ENCODE data around the gene FITM2.
"Not testable (repeated sequence)": the region's sequence is repeated elsewhere in the genome, so short reads cannot be mapped to it uniquely, and the experiment has no call there.

FITM2 gene

GRCh38 chr20:44334709-44335108 is 23.7 kb upstream of the FITM2 start:
- DNase-seq = no peak
- Histone ChIP-seq H3K9me3 (ENCODE audit: control insufficient read depth, low read length) (no peaks in the 10 kb centered on the region), H3K4me1 (ENCODE audit: control insufficient read depth, insufficient read depth, low read length, poor library complexity, severe bottlenecking) (no peaks in the 10 kb centered on the region), H3K4me3 (ENCODE audit: insufficient read depth, low read depth, low read length, poor library complexity, severe bottlenecking) (no peak overlapping the region), H3K36me3 (ENCODE audit: control insufficient read depth, insufficient read depth, low read length) (no peaks in the 10 kb centered on the region), H3K27me3 (replicated peaks; ENCODE audit: control insufficient read depth, insufficient read depth, low read length, poor library complexity, severe bottlenecking) (no peaks in the 10 kb centered on the region), H3K27ac (ENCODE audit: insufficient read depth, low read length, poor library complexity, severe bottlenecking) (no peak overlapping the region)

GRCh38 chr20:44334306-44334705 is 23.3 kb upstream of the FITM2 start:
- Histone ChIP-seq H3K27me3 (replicated peaks; ENCODE audit: control insufficient read depth, insufficient read depth, low read length, poor library complexity, severe bottlenecking) (no peaks in the 10 kb centered on the region), H3K9me3 (ENCODE audit: control insufficient read depth, low read length) (no peaks in the 10 kb centered on the region), H3K4me3 (ENCODE audit: insufficient read depth, low read depth, low read length, poor library complexity, severe bottlenecking) (no peak overlapping the region), H3K36me3 (ENCODE audit: control insufficient read depth, insufficient read depth, low read length) (no peaks in the 10 kb centered on the region), H3K4me1 (ENCODE audit: control insufficient read depth, insufficient read depth, low read length, poor library complexity, severe bottlenecking) (no peaks in the 10 kb centered on the region), H3K27ac (ENCODE audit: insufficient read depth, low read length, poor library complexity, severe bottlenecking) (no peak overlapping the region)
- DNase-seq = no peak

- Histone ChIP-seq H3K27ac (ENCODE audit: insufficient read depth, low read length, poor library complexity, severe bottlenecking) (no peak overlapping the region), H3K4me1 (ENCODE audit: control insufficient read depth, insufficient read depth, low read length, poor library complexity, severe bottlenecking) (peaks cover 3% of the 10 kb centered on the region), H3K9me3 (ENCODE audit: control insufficient read depth, low read length) (no peaks in the 10 kb centered on the region), H3K27me3 (replicated peaks; ENCODE audit: control insufficient read depth, insufficient read depth, low read length, poor library complexity, severe bottlenecking) (peaks cover 6% of the 10 kb centered on the region), H3K36me3 (ENCODE audit: control insufficient read depth, insufficient read depth, low read length) (no peaks in the 10 kb centered on the region), H3K4me3 (ENCODE audit: insufficient read depth, low read depth, low read length, poor library complexity, severe bottlenecking) (no peak overlapping the region)
- no peak for DNase-seq
Observed at GRCh38 chr20:44331201-44331600, 20.2 kb upstream of the FITM2 start.

GRCh38 chr20:44328428-44328827 is 17.4 kb upstream of the FITM2 start:
- Histone ChIP-seq H3K36me3 (ENCODE audit: control insufficient read depth, insufficient read depth, low read length) (no peaks in the 10 kb centered on the region), H3K27me3 (replicated peaks; ENCODE audit: control insufficient read depth, insufficient read depth, low read length, poor library complexity, severe bottlenecking) (peaks cover 6% of the 10 kb centered on the region), H3K4me1 (ENCODE audit: control insufficient read depth, insufficient read depth, low read length, poor library complexity, severe bottlenecking) (peaks cover 3% of the 10 kb centered on the region), H3K27ac (ENCODE audit: insufficient read depth, low read length, poor library complexity, severe bottlenecking) (no peak overlapping the region), H3K9me3 (ENCODE audit: control insufficient read depth, low read length) (no peaks in the 10 kb centered on the region), H3K4me3 (ENCODE audit: insufficient read depth, low read depth, low read length, poor library complexity, severe bottlenecking) (no peak overlapping the region)
- DNase-seq = no peak

- H3K36me3 ChIP-seq (ENCODE audit: control insufficient read depth, insufficient read depth, low read length); H3K27me3 ChIP-seq (replicated peaks; ENCODE audit: control insufficient read depth, insufficient read depth, low read length, poor library complexity, severe bottlenecking); H3K9me3 ChIP-seq (ENCODE audit: control insufficient read depth, low read length); DNase-seq; H3K4me3 ChIP-seq (ENCODE audit: insufficient read depth, low read depth, low read length, poor library complexity, severe bottlenecking); H3K27ac ChIP-seq (ENCODE audit: insufficient read depth, low read length, poor library complexity, severe bottlenecking); H3K4me1 ChIP-seq (ENCODE audit: control insufficient read depth, insufficient read depth, low read length, poor library complexity, severe bottlenecking): not testable (repeated sequence)
Observed at GRCh38 chr20:44327748-44328147, 16.7 kb upstream of the FITM2 start.

- H3K4me1 ChIP-seq (ENCODE audit: control insufficient read depth, insufficient read depth, low read length, poor library complexity, severe bottlenecking) = peaks cover 3% of the 10 kb centered on the region
- no peak overlapping the region for H3K27ac ChIP-seq (ENCODE audit: insufficient read depth, low read length, poor library complexity, severe bottlenecking)
- H3K36me3 ChIP-seq (ENCODE audit: control insufficient read depth, insufficient read depth, low read length) = no peaks in the 10 kb centered on the region
- no peaks in the 10 kb centered on the region for H3K9me3 ChIP-seq (ENCODE audit: control insufficient read depth, low read length)
- peak overlapping the region; percentile 22 for H3K4me3 ChIP-seq (ENCODE audit: insufficient read depth, low read depth, low read length, poor library complexity, severe bottlenecking)
- peaks cover 6% of the 10 kb centered on the region for H3K27me3 ChIP-seq (replicated peaks; ENCODE audit: control insufficient read depth, insufficient read depth, low read length, poor library complexity, severe bottlenecking)
- no peak for DNase-seq
Observed at GRCh38 chr20:44326391-44327159, 15.6 kb upstream of the FITM2 start.

GRCh38 chr20:44324343-44324742 is 13.3 kb upstream of the FITM2 start:
- Histone ChIP-seq H3K4me1 (ENCODE audit: control insufficient read depth, insufficient read depth, low read length, poor library complexity, severe bottlenecking) (peaks cover 3% of the 10 kb centered on the region), H3K36me3 (ENCODE audit: control insufficient read depth, insufficient read depth, low read length) (no peaks in the 10 kb centered on the region), H3K4me3 (ENCODE audit: insufficient read depth, low read depth, low read length, poor library complexity, severe bottlenecking) (no peak overlapping the region), H3K27ac (ENCODE audit: insufficient read depth, low read length, poor library complexity, severe bottlenecking) (no peak overlapping the region), H3K9me3 (ENCODE audit: control insufficient read depth, low read length) (no peaks in the 10 kb centered on the region), H3K27me3 (replicated peaks; ENCODE audit: control insufficient read depth, insufficient read depth, low read length, poor library complexity, severe bottlenecking) (peaks cover 6% of the 10 kb centered on the region)
- DNase-seq = no peak

GRCh38 chr20:44319839-44320422 is 8.9 kb upstream of the FITM2 start:
- Histone ChIP-seq H3K27me3 (replicated peaks; ENCODE audit: control insufficient read depth, insufficient read depth, low read length, poor library complexity, severe bottlenecking) (no peaks in the 10 kb centered on the region), H3K36me3 (ENCODE audit: control insufficient read depth, insufficient read depth, low read length) (no peaks in the 10 kb centered on the region)
- DNase-seq = no peak

GRCh38 chr20:44314870-44315269 is 3.9 kb upstream of the FITM2 start:
- no peaks in the 10 kb centered on the region for H3K36me3 ChIP-seq (ENCODE audit: control insufficient read depth, insufficient read depth, low read length)
- no peak overlapping the region for H3K27ac ChIP-seq (ENCODE audit: insufficient read depth, low read length, poor library complexity, severe bottlenecking)
- H3K4me3 ChIP-seq (ENCODE audit: insufficient read depth, low read depth, low read length, poor library complexity, severe bottlenecking) = no peak overlapping the region
- H3K4me1 ChIP-seq (ENCODE audit: control insufficient read depth, insufficient read depth, low read length, poor library complexity, severe bottlenecking) = peaks cover 8% of the 10 kb centered on the region
- no peak for DNase-seq
- no peaks in the 10 kb centered on the region for H3K9me3 ChIP-seq (ENCODE audit: control insufficient read depth, low read length)
- H3K27me3 ChIP-seq (replicated peaks; ENCODE audit: control insufficient read depth, insufficient read depth, low read length, poor library complexity, severe bottlenecking) = no peaks in the 10 kb centered on the region

More at GRCh38 chr20:44319839-44320422, 8.9 kb upstream of the FITM2 start:
- Histone ChIP-seq H3K27ac (ENCODE audit: insufficient read depth, low read length, poor library complexity, severe bottlenecking) (no peak overlapping the region), H3K4me3 (ENCODE audit: insufficient read depth, low read depth, low read length, poor library complexity, severe bottlenecking) (no peak overlapping the region), H3K4me1 (ENCODE audit: control insufficient read depth, insufficient read depth, low read length, poor library complexity, severe bottlenecking) (no peaks in the 10 kb centered on the region), H3K9me3 (ENCODE audit: control insufficient read depth, low read length) (no peaks in the 10 kb centered on the region)

- Histone ChIP-seq H3K36me3 (ENCODE audit: control insufficient read depth, insufficient read depth, low read length) (no peaks in the 10 kb centered on the region), H3K27me3 (replicated peaks; ENCODE audit: control insufficient read depth, insufficient read depth, low read length, poor library complexity, severe bottlenecking) (no peaks in the 10 kb centered on the region), H3K27ac (ENCODE audit: insufficient read depth, low read length, poor library complexity, severe bottlenecking) (peak overlapping the region; percentile 66), H3K9me3 (ENCODE audit: control insufficient read depth, low read length) (no peaks in the 10 kb centered on the region), H3K4me1 (ENCODE audit: control insufficient read depth, insufficient read depth, low read length, poor library complexity, severe bottlenecking) (peaks cover 12% of the 10 kb centered on the region), H3K4me3 (ENCODE audit: insufficient read depth, low read depth, low read length, poor library complexity, severe bottlenecking) (peak overlapping the region; percentile 90)
- no peak for DNase-seq
Observed at GRCh38 chr20:44309763-44310663, 989 bp downstream of the FITM2 start.
